Activated B cell treated with CpG ODN at 0.5 μM for 24 hours (primary cell): ENCODE data around the gene NUBPL. TPM values are rescaled to one million over a fixed set of nuclear protein-coding genes. Genes with fewer than 3 reads are reported as not detected.
"Not testable (repeated sequence)": the region's sequence is repeated elsewhere in the genome, so short reads cannot be mapped to it uniquely, and the experiment has no call there.

Experiments
- ATAC-seq: fragments of 200-7000 bp; cut with Tn5 transposase; one replicate; pipeline ENCODE4 v1.10.0; 2021; ENCODE audit warnings: low read depth, mild to moderate bottlenecking, moderate library complexity
- CTCF ChIA-PET: fragments of 350-600 bp; sonication (Branson Sonifier 250); formaldehyde crosslinking; loops from one replicate; lab custom pipeline; 2021; ENCODE audit warnings: antibody characterized with exemption; lab: Charles Lee
- POLR2A ChIA-PET: fragments of 350-600 bp; sonication (Branson Sonifier 250); formaldehyde crosslinking; loops from one replicate; lab custom pipeline; 2021; ENCODE audit warnings: antibody characterized with exemption; lab: Charles Lee
- DNase-seq: peaks from one replicate; pipeline ENCODE4 v3.0.0; 2022
- H3K27ac Mint-ChIP-seq: one replicate; pipeline ENCODE4 v1.8.0; 2020; ENCODE audit warnings: mixed read lengths
- H3K27me3 Mint-ChIP-seq: one replicate; pipeline ENCODE4 v1.8.0; 2021; ENCODE audit warnings: mixed read lengths
- H3K36me3 Mint-ChIP-seq: one replicate; pipeline ENCODE4 v1.8.0; 2021; ENCODE audit warnings: low read depth, mixed read lengths
- H3K4me1 Mint-ChIP-seq: one replicate; pipeline ENCODE4 v1.8.0; 2021; ENCODE audit warnings: mixed read lengths
- H3K4me3 Mint-ChIP-seq: one replicate; pipeline ENCODE4 v1.8.0; 2020; ENCODE audit warnings: mild to moderate bottlenecking, mixed read lengths
- H3K9me3 Mint-ChIP-seq: one replicate; pipeline ENCODE4 v1.8.0; 2020; ENCODE audit warnings: mixed read lengths
- CTCF ChIP-seq: fragments of 200-600 bp; IDR thresholded peaks from one replicate; pipeline ENCODE4 v1.8.0; 2022; ENCODE audit warnings: antibody characterized with exemption, mild to moderate bottlenecking
- intact Hi-C: fragments of 100-400 bp; cut with micrococcal nuclease; formaldehyde crosslinking; loops from one replicate; pipeline ENCODE4 v1.15.1; 2024
- total RNA-seq: library from RNA; stranded (reverse); gene quantifications from 2 replicates; pipeline ENCODE4 v1.2.3, GENCODE V29; 2022

The NUBPL gene
- total RNA-seq, 1 donor from 2014 or later: 11.7 TPM

GRCh38 chr14:31702130-31702529 is 140.9 kb downstream of the NUBPL start:
- DNase-seq: no peak
- no peak for ATAC-seq
- Mint-ChIP-seq H3K36me3 (peaks cover 65% of the 10 kb centered on the region), H3K9me3 (peaks cover 18% of the 10 kb centered on the region), H3K27ac (no peak overlapping the region), H3K4me3 (no peak overlapping the region), H3K27me3 (no peaks in the 10 kb centered on the region), H3K4me1 (no peaks in the 10 kb centered on the region)
- ChIA-PET CTCF (no interaction called here), POLR2A (no interaction called here)
- no peak for TF ChIP-seq CTCF
- intact Hi-C loops: no loop called here

- H3K36me3 Mint-ChIP-seq: peaks cover 64% of the 10 kb centered on the region
- POLR2A ChIA-PET: no interaction called here
- peaks cover 18% of the 10 kb centered on the region for H3K9me3 Mint-ChIP-seq
- DNase-seq (no peak), ATAC-seq (no peak)
- intact Hi-C loops: no loop called here
- no peaks in the 10 kb centered on the region for H3K27me3 Mint-ChIP-seq
- H3K4me3 Mint-ChIP-seq: no peak overlapping the region
- CTCF ChIA-PET: no interaction called here
- no peak overlapping the region for H3K27ac Mint-ChIP-seq
- H3K4me1 Mint-ChIP-seq: no peaks in the 10 kb centered on the region
- no peak for TF ChIP-seq CTCF
Measured at GRCh38 chr14:31703056-31703455, 141.9 kb downstream of the NUBPL start.

GRCh38 chr14:31705731-31706130 is 144.5 kb downstream of the NUBPL start:
- CTCF ChIA-PET: no interaction called here
- no peak for TF ChIP-seq CTCF
- POLR2A ChIA-PET: no interaction called here
- H3K9me3 Mint-ChIP-seq: peaks cover 21% of the 10 kb centered on the region
- no peak overlapping the region for H3K4me3 Mint-ChIP-seq
- no peaks in the 10 kb centered on the region for H3K4me1 Mint-ChIP-seq
- no peak for ATAC-seq
- intact Hi-C loops: no loop called here
- H3K27me3 Mint-ChIP-seq: no peaks in the 10 kb centered on the region
- no peak for DNase-seq
- H3K27ac Mint-ChIP-seq: no peak overlapping the region
- H3K36me3 Mint-ChIP-seq: peaks cover 75% of the 10 kb centered on the region

- H3K4me3 Mint-ChIP-seq, H3K4me1 Mint-ChIP-seq, ATAC-seq, intact Hi-C loops, H3K27me3 Mint-ChIP-seq, CTCF ChIA-PET, DNase-seq, POLR2A ChIA-PET, H3K9me3 Mint-ChIP-seq, H3K27ac Mint-ChIP-seq: not testable (repeated sequence)
- peaks cover 69% of the 10 kb centered on the region for H3K36me3 Mint-ChIP-seq
Measured at GRCh38 chr14:31708661-31709060, 147.5 kb downstream of the NUBPL start.

DNA sequence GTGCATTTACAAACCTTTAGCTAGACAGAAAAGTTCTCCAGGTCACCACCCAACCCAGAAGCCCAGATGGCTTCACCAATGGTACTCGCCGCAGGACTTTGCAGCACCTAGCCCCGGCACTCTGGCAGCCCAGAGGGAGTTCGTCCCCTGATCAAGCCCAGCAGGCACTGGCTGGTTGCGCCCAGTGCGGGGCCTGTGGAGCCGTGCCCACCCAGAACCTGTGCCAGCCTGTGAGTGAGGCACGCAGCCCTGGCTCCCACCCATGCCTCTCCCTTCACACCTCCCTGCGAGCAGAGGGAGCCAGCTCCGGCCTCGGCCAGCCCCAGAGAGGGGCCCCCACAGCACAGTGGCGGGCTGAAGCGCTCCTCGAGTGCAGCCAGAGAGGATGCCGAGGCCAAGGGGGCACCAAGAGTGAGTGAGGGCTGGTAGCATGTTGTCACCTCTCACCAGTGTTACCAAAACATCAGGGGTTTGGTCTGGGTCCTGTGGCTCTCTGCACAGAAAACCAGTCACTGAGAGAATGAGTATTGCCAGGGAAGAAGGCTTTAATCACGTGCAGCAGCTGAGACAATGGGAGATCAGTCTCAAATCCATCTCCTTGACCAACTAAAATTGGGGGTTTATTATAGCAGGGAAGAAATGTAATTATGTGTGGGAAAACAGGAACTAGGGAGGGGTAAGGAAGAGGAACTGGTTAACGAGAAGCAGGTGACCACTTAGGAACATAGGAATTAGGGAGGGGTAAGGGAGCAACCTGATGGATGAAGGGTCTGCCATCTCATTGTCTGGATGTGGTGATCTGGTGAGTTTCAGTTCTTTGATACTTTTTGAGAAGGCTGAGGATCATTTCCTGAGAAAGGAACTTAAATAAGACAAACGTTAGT is 151.3 kb downstream of the NUBPL start:
- H3K4me3 Mint-ChIP-seq: no peak overlapping the region
- TF ChIP-seq CTCF: no peak
- no peaks in the 10 kb centered on the region for H3K4me1 Mint-ChIP-seq
- H3K36me3 Mint-ChIP-seq: peaks cover 39% of the 10 kb centered on the region
- no peak for DNase-seq
- no peaks in the 10 kb centered on the region for H3K27me3 Mint-ChIP-seq
- ATAC-seq: no peak
- H3K27ac Mint-ChIP-seq: no peak overlapping the region
- ChIA-PET CTCF (no interaction called here), POLR2A (no interaction called here)
- H3K9me3 Mint-ChIP-seq: peaks cover 6% of the 10 kb centered on the region
- intact Hi-C loops: no loop called here
